HepG2 (cell line): ENCODE measurements around the gene GATA5. TPM values are rescaled to one million over a fixed set of nuclear protein-coding genes. Genes with fewer than 3 reads are reported as not detected.

Experiments
- ATAC-seq: fragments of 200-7000 bp; cut with Tn5 transposase; 3 replicates; pipeline ENCODE4 v1.9.1; 2020; ENCODE audit warnings: mild to moderate bottlenecking, moderate library complexity
- BruUV-seq: library from RNA; stranded (reverse); fragments of 400-500 nt; replicated peaks from 2 replicates; lab custom pipeline; 2021; lab: Mats Ljungman, UMichigan
- CTCF ChIA-PET: fragments of 300-600 bp; formaldehyde crosslinking; extraction: SDS; loops from one replicate; lab custom pipeline; 2021; ENCODE audit warnings: low total read pairs, inconsistent platforms, low intra/inter-chr PET ratio; lab: Yijun Ruan, JAX
- POLR2A ChIA-PET: fragments of 350-600 bp; sonication (Branson Sonifier 250); formaldehyde crosslinking; loops from one replicate; lab custom pipeline; 2020; ENCODE audit warnings: antibody characterized with exemption, inconsistent platforms; lab: Yijun Ruan, JAX
- DNase-seq: peaks from one replicate; pipeline ENCODE4 v3.0.0-alpha.2; 2015; ENCODE audit warnings: low spot score
- FAIRE-seq: peaks from 3 replicates; lab custom pipeline; 2011; peaks lifted over from hg19 to GRCh38; lab: Jason Lieb, UNC
- H2AFZ ChIP-seq: one replicate; pipeline ENCODE4 v1.6.1; 2011; ENCODE audit warnings: low read length, inconsistent platforms
- H3K27ac ChIP-seq: fragments of 300-600 bp; 3 replicates; pipeline ENCODE4 v1.8.0; 2011; ENCODE audit warnings: mixed run types, mild to moderate bottlenecking, mixed read lengths, low read length, inconsistent platforms; ENCODE audit not compliant: insufficient read depth; ENCODE audit errors: extremely low read length
- H3K27me3 ChIP-seq, 2 experiments: fragments of 200-600 bp in 1 of 2; 2 replicates in 1 of 2; 3 replicates in 1 of 2; pipeline versions ENCODE4 v1.6.0 to v1.8.0; 2011; ENCODE audit warnings: low read length in 2 of 2, mild to moderate bottlenecking in 2 of 2, moderate library complexity in 2 of 2, inconsistent platforms in 1 of 2; ENCODE audit not compliant: insufficient read depth in 2 of 2, control insufficient read depth in 1 of 2
- H3K36me3 ChIP-seq, 2 experiments: fragments of 200-600 bp in 1 of 2; replicated peaks in 1 of 2; 2 replicates in 1 of 2; 3 replicates in 1 of 2; pipeline versions ENCODE4 v1.5.1 to v1.8.0; 2011; ENCODE audit warnings: low read length in 2 of 2, inconsistent platforms in 1 of 2; ENCODE audit not compliant: insufficient read depth in 2 of 2, control insufficient read depth in 1 of 2
- H3K4me1 ChIP-seq: 2 replicates; pipeline ENCODE4 v1.5.1; 2012; ENCODE audit warnings: low read length, inconsistent platforms; ENCODE audit not compliant: insufficient read depth
- H3K4me2 ChIP-seq: 2 replicates; pipeline ENCODE4 v1.6.0; 2011; ENCODE audit warnings: low read depth, low read length, inconsistent platforms
- H3K4me3 ChIP-seq, 3 experiments: fragments of 200-600 bp in 1 of 3; sonication (generic), shearing (Covaris generic) in 1 of 3; replicated peaks in 1 of 3; 2 replicates each; pipeline ENCODE4 v1.5.1; 2011 to 2016; ENCODE audit warnings: low read length in 3 of 3, inconsistent platforms in 2 of 3, low read depth in 2 of 3, mild to moderate bottlenecking in 2 of 3, control low read depth in 1 of 3, mixed read lengths in 1 of 3; ENCODE audit not compliant: insufficient read depth in 1 of 3
- H3K79me2 ChIP-seq: one replicate; pipeline ENCODE4 v1.6.1; 2011; ENCODE audit warnings: low read length, inconsistent platforms; ENCODE audit not compliant: insufficient read depth
- H3K9ac ChIP-seq: 2 replicates; pipeline ENCODE4 v1.6.0; 2011; ENCODE audit warnings: mild to moderate bottlenecking, low read depth, low read length, inconsistent platforms; ENCODE audit not compliant: insufficient read depth
- H3K9me3 ChIP-seq: 2 replicates; pipeline ENCODE4 v1.5.1; 2012; ENCODE audit warnings: mild to moderate bottlenecking, low read length
- H4K20me1 ChIP-seq: 2 replicates; pipeline ENCODE4 v1.6.0; 2011; ENCODE audit warnings: inconsistent platforms, mild to moderate bottlenecking, low read length, moderate library complexity; ENCODE audit not compliant: insufficient read depth
- CCAR2 ChIP-seq: fragments of 200-400 bp; formaldehyde crosslinking; optimal IDR thresholded peaks from 2 replicates; pipeline ENCODE3; 2018; ENCODE audit warnings: low read depth, mild to moderate bottlenecking, low read length, moderate library complexity
- ELF3 ChIP-seq: IDR thresholded peaks from 2 replicates; pipeline ENCODE4 v1.6.1; 2016; ENCODE audit warnings: missing genetic modification reagents, missing compliant biosample characterization
- HES4 ChIP-seq: sonication (generic); formaldehyde crosslinking; IDR thresholded peaks from 2 replicates; pipeline ENCODE4 v1.9.0; 2021; ENCODE audit warnings: mild to moderate bottlenecking, missing genetic modification reagents, borderline replicate concordance
- MTF1 ChIP-seq: sonication (generic); formaldehyde crosslinking; IDR thresholded peaks from 2 replicates; pipeline ENCODE4 v1.5.0; 2020; ENCODE audit warnings: missing genetic modification reagents
- MYC ChIP-seq: sonication (generic); formaldehyde crosslinking; IDR thresholded peaks from 2 replicates; pipeline ENCODE4 v1.9.0; 2021; ENCODE audit warnings: missing genetic modification reagents, borderline replicate concordance
- NR2C2 ChIP-seq: sonication (generic); formaldehyde crosslinking; IDR thresholded peaks from 2 replicates; pipeline ENCODE4 v1.4.0; 2020; ENCODE audit warnings: missing genetic modification reagents, mild to moderate bottlenecking, moderate library complexity, borderline replicate concordance
- NR2F6 ChIP-seq, 2 experiments: IDR thresholded peaks; 2 replicates each; pipeline ENCODE4 v1.6.1; 2016; ENCODE audit warnings: antibody characterized with exemption in 1 of 2, mild to moderate bottlenecking in 1 of 2
- PTBP1 ChIP-seq: fragments of 200-400 bp; formaldehyde crosslinking; IDR thresholded peaks from 2 replicates; pipeline ENCODE4 v1.6.1; 2018; ENCODE audit warnings: low read length, low read depth; ENCODE audit not compliant: poor library complexity, severe bottlenecking
- RELA ChIP-seq: sonication (generic); formaldehyde crosslinking; IDR thresholded peaks from 2 replicates; pipeline ENCODE4 v1.4.0; 2020; ENCODE audit warnings: missing genetic modification reagents
- RNF2 ChIP-seq: fragments of 450-650 bp; conservative IDR thresholded peaks from 2 replicates; pipeline ENCODE4 v1.6.1; 2016; ENCODE audit warnings: low read depth
- ZNF232 ChIP-seq: sonication (generic); formaldehyde crosslinking; IDR thresholded peaks from 2 replicates; pipeline ENCODE4 v1.4.0; 2020; ENCODE audit warnings: missing genetic modification reagents, borderline replicate concordance
- ZNF543 ChIP-seq: sonication (generic); formaldehyde crosslinking; IDR thresholded peaks from 2 replicates; pipeline ENCODE4 v1.4.0; 2020; ENCODE audit warnings: mild to moderate bottlenecking, missing genetic modification reagents
- ZNF569 ChIP-seq: sonication (generic); formaldehyde crosslinking; IDR thresholded peaks from 2 replicates; pipeline ENCODE4 v1.5.0; 2020; ENCODE audit warnings: mild to moderate bottlenecking, missing genetic modification reagents, moderate library complexity, borderline replicate concordance
- WGBS: methylation state at CpG from one replicate; pipeline ENCODE4 v1.1.6; 2017; ENCODE audit warnings: low lambda C conversion rate; 5-methylcytosine and 5-hydroxymethylcytosine counted together
- in situ Hi-C: cut with HindIII; loops from 2 replicates; pipeline ENCODE4 v1.10.0; 2017; ENCODE audit warnings: low pct_unique_long_range_greater_than_20kb; ENCODE audit not compliant: extremely low pct_ligation_motif_present
- intact Hi-C: fragments of 100-400 bp; cut with micrococcal nuclease; formaldehyde crosslinking; loops from one replicate; pipeline ENCODE4 v1.10.0; 2022; ENCODE audit not compliant: unreplicated experiment
- polyA plus RNA-seq, 8 experiments: library from polyadenylated mRNA; depleted of rRNA in 3 of 8; stranded (reverse) in 7 of 8; unstranded in 1 of 8; fragments of >200 nt; fragmentation: Illumina TruSeq in 4 of 8; extraction: Trizol in 4 of 8; gene quantifications; 2 replicates each; pipeline versions ENCODE4 v1.2.1 to v1.2.3, GENCODE V29; 2011 to 2016; ENCODE audit warnings: low read depth in 4 of 8, missing spikeins in 1 of 8, mixed read lengths in 1 of 8; ENCODE audit not compliant: insufficient read depth in 1 of 8
- total RNA-seq, 5 experiments: library from RNA; depleted of rRNA; stranded (reverse); fragments of >200 nt; fragmentation: Illumina TruSeq; extraction: Trizol; gene quantifications; 2 replicates each; pipeline ENCODE4 v1.2.3, GENCODE V29; 2016; ENCODE audit warnings: low read depth in 1 of 5
- TF ChIP-seq, protein P1 (sequence below): sonication (generic); formaldehyde crosslinking; IDR thresholded peaks from 2 replicates; pipeline ENCODE4 v1.4.0; 2020; ENCODE audit warnings: missing genetic modification reagents
- TF ChIP-seq, protein P2 (sequence below), 2 experiments: IDR thresholded peaks; 2 replicates each; pipeline ENCODE4 v1.6.1; 2011 to 2012; ENCODE audit warnings: low read length in 2 of 2, borderline replicate concordance in 1 of 2, low read depth in 1 of 2, mild to moderate bottlenecking in 1 of 2, moderate library complexity in 1 of 2
- TF ChIP-seq, protein P3 (sequence below): sonication (generic); formaldehyde crosslinking; IDR thresholded peaks from 2 replicates; pipeline ENCODE4 v1.5.1; 2020; ENCODE audit warnings: mild to moderate bottlenecking, missing genetic modification reagents, moderate library complexity
- TF ChIP-seq, protein P4 (sequence below): sonication (generic); formaldehyde crosslinking; IDR thresholded peaks from 2 replicates; pipeline ENCODE4 v1.4.0; 2020; ENCODE audit warnings: missing genetic modification reagents

GATA5 gene
- total and polyA plus RNA-seq, 2 of the 13 experiments (the other 11 are each of a cell fraction or from before 2014, with no cell fraction given): 0.12 to 0.20 TPM

DNA sequence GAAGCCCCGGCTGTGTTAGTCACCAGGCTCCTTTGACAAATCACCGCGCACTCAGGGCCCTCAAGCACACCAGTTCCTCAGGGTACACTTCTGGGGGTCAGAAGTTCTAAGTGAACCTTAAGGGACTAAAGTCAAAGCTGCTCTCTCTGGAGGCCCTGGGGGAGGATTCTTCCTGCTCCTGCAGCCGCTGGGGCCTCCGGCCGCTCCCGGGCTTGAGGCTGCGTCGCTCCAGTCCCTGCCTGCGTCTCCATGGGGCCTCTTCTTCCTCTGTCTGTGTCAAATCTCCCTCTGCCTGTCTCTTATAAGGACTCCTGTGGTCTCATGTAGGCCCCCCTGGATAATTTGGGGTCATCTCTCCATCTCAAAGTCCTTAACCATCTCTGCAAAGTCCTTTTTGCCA lies 18.1 kb upstream of the GATA5 start:
- in situ Hi-C loops (loop anchor here (5.0 kb wide), 1 partner anchor 82 kb away; no protein-coding TSS in a partner anchor), intact Hi-C loops (no loop called here)
- H4K20me1 ChIP-seq: no peaks in the 10 kb centered on the region
- peaks cover 23 to 70% of the 10 kb centered on the region in 2 experiments for H3K27me3 ChIP-seq
- no peak overlapping the region for H3K4me2 ChIP-seq
- no peak overlapping the region for H3K9ac ChIP-seq
- FAIRE-seq: no peak
- no peak overlapping the region for H3K4me3 ChIP-seq
- H3K4me1 ChIP-seq: peaks cover 13% of the 10 kb centered on the region
- no peak for DNase-seq
- WGBS: 10% methylated on average over 2 of the region's 10 CpGs
- CTCF ChIA-PET: no interaction called here
- POLR2A ChIA-PET: no interaction called here
- H3K27ac ChIP-seq: no peak overlapping the region
- no peak for ATAC-seq
- H2AFZ ChIP-seq: no peak overlapping the region
- TF ChIP-seq PTBP1 (no peak), ZNF543 (no peak), HES4 (CRISPR knock-in tag) (no peak), CCAR2 (no peak), MTF1 (CRISPR knock-in tag) (no peak), NR2C2 (CRISPR knock-in tag) (no peak), NR2F6 (IDR thresholded peaks at IDR 0.05) (no peak), NR2F6 (CRISPR knock-in tag; IDR thresholded peaks at IDR 0.05) (no peak), ELF3 (CRISPR knock-in tag) (no peak), RNF2 (no peak), MYC (no peak), ZNF569 (no peak), ZNF232 (CRISPR knock-in tag) (no peak), RELA (CRISPR knock-in tag) (no peak)
- TF ChIP-seq, protein P1, sequence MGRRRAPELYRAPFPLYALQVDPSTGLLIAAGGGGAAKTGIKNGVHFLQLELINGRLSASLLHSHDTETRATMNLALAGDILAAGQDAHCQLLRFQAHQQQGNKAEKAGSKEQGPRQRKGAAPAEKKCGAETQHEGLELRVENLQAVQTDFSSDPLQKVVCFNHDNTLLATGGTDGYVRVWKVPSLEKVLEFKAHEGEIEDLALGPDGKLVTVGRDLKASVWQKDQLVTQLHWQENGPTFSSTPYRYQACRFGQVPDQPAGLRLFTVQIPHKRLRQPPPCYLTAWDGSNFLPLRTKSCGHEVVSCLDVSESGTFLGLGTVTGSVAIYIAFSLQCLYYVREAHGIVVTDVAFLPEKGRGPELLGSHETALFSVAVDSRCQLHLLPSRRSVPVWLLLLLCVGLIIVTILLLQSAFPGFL (CRISPR knock-in tag): no peak
- TF ChIP-seq, protein P2, sequence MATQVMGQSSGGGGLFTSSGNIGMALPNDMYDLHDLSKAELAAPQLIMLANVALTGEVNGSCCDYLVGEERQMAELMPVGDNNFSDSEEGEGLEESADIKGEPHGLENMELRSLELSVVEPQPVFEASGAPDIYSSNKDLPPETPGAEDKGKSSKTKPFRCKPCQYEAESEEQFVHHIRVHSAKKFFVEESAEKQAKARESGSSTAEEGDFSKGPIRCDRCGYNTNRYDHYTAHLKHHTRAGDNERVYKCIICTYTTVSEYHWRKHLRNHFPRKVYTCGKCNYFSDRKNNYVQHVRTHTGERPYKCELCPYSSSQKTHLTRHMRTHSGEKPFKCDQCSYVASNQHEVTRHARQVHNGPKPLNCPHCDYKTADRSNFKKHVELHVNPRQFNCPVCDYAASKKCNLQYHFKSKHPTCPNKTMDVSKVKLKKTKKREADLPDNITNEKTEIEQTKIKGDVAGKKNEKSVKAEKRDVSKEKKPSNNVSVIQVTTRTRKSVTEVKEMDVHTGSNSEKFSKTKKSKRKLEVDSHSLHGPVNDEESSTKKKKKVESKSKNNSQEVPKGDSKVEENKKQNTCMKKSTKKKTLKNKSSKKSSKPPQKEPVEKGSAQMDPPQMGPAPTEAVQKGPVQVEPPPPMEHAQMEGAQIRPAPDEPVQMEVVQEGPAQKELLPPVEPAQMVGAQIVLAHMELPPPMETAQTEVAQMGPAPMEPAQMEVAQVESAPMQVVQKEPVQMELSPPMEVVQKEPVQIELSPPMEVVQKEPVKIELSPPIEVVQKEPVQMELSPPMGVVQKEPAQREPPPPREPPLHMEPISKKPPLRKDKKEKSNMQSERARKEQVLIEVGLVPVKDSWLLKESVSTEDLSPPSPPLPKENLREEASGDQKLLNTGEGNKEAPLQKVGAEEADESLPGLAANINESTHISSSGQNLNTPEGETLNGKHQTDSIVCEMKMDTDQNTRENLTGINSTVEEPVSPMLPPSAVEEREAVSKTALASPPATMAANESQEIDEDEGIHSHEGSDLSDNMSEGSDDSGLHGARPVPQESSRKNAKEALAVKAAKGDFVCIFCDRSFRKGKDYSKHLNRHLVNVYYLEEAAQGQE (IDR thresholded peaks at IDR 0.05; ENCODE audit: borderline replicate concordance in 1 of 2, low read depth in 1 of 2, low read length in 2 of 2): no peak
- TF ChIP-seq, protein P3, sequence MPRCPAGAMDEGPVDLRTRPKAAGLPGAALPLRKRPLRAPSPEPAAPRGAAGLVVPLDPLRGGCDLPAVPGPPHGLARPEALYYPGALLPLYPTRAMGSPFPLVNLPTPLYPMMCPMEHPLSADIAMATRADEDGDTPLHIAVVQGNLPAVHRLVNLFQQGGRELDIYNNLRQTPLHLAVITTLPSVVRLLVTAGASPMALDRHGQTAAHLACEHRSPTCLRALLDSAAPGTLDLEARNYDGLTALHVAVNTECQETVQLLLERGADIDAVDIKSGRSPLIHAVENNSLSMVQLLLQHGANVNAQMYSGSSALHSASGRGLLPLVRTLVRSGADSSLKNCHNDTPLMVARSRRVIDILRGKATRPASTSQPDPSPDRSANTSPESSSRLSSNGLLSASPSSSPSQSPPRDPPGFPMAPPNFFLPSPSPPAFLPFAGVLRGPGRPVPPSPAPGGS: no peak
- TF ChIP-seq, protein P4, sequence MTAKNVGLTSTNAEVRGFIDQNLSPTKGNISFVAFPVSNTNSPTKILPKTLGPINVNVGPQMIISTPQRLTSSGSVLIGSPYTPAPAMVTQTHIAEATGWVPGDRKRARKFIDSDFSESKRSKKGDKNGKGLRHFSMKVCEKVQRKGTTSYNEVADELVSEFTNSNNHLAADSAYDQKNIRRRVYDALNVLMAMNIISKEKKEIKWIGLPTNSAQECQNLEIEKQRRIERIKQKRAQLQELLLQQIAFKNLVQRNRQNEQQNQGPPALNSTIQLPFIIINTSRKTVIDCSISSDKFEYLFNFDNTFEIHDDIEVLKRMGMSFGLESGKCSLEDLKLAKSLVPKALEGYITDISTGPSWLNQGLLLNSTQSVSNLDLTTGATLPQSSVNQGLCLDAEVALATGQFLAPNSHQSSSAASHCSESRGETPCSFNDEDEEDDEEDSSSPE (CRISPR knock-in tag): no peak
- no TSS peak for BruUV-seq
- H3K79me2 ChIP-seq: no peaks in the 10 kb centered on the region
- no peaks in the 10 kb centered on the region for H3K36me3 ChIP-seq
- H3K9me3 ChIP-seq: no peaks in the 10 kb centered on the region
